HepG2 (cell line): Measurements from ENCODE around the gene GLDN. TPM values are rescaled to one million over a fixed set of nuclear protein-coding genes. Genes with fewer than 3 reads are reported as not detected.

ENCODE experiments used
- ARNTL ChIP-seq: sonication (generic); formaldehyde crosslinking; IDR thresholded peaks from 2 replicates; pipeline ENCODE4 v1.4.0; 2020; ENCODE audit warnings: mild to moderate bottlenecking, missing genetic modification reagents
- CHD2 ChIP-seq: IDR thresholded peaks from 2 replicates; pipeline ENCODE4 v1.6.1; 2011; ENCODE audit warnings: low read depth, low read length, improper control_type of control experiment
- DMAP1 ChIP-seq: IDR thresholded peaks from 2 replicates; pipeline ENCODE4 v1.6.1; 2016
- EHMT2 ChIP-seq: fragments of 200-600 bp; sonication (generic); IDR thresholded peaks from 2 replicates; pipeline ENCODE4 v1.7.0; 2017; ENCODE audit warnings: antibody characterized with exemption, low read depth, low read length, borderline replicate concordance
- GTF3A ChIP-seq: sonication (generic); formaldehyde crosslinking; conservative IDR thresholded peaks from 2 replicates; pipeline ENCODE4 v1.4.0; 2020; ENCODE audit warnings: mild to moderate bottlenecking, missing genetic modification reagents
- HNRNPL ChIP-seq: fragments of 200-400 bp; formaldehyde crosslinking; IDR thresholded peaks from 2 replicates; pipeline ENCODE4 v1.6.1; 2017; ENCODE audit warnings: mild to moderate bottlenecking, low read depth, low read length
- KMT2A ChIP-seq: sonication (generic); formaldehyde crosslinking; IDR thresholded peaks from 2 replicates; pipeline ENCODE4 v1.4.0; 2020; ENCODE audit warnings: missing genetic modification reagents
- MIER3 ChIP-seq: IDR thresholded peaks from 2 replicates; pipeline ENCODE4 v1.6.1; 2016; ENCODE audit warnings: missing compliant biosample characterization, borderline replicate concordance
- MYNN ChIP-seq: sonication (generic); formaldehyde crosslinking; IDR thresholded peaks from 2 replicates; pipeline ENCODE4 v1.4.0; 2020; ENCODE audit warnings: mild to moderate bottlenecking, low read depth, missing genetic modification reagents
- NCOA5 ChIP-seq: sonication (generic); formaldehyde crosslinking; IDR thresholded peaks from 2 replicates; pipeline ENCODE4 v1.4.0; 2020; ENCODE audit warnings: missing genetic modification reagents
- NFE2L1 ChIP-seq: sonication (generic); formaldehyde crosslinking; IDR thresholded peaks from 2 replicates; pipeline ENCODE4 v1.4.0; 2020; ENCODE audit warnings: missing genetic modification reagents, mild to moderate bottlenecking, borderline replicate concordance
- POGZ ChIP-seq: sonication (generic); formaldehyde crosslinking; IDR thresholded peaks from 2 replicates; pipeline ENCODE4 v1.4.0; 2020; ENCODE audit warnings: mild to moderate bottlenecking, missing genetic modification reagents
- RAD21 ChIP-seq: fragments of 450-650 bp; formaldehyde crosslinking; IDR thresholded peaks from 2 replicates; pipeline ENCODE4 v1.5.0; 2020; ENCODE audit warnings: mild to moderate bottlenecking
- RBM39 ChIP-seq: fragments of 200-400 bp; formaldehyde crosslinking; IDR thresholded peaks from one replicate; pipeline ENCODE4 v1.6.1; 2018; ENCODE audit warnings: antibody characterized with exemption, mild to moderate bottlenecking, low read depth, low read length; ENCODE audit not compliant: poor library complexity, severe bottlenecking
- RNF2 ChIP-seq: fragments of 450-650 bp; conservative IDR thresholded peaks from 2 replicates; pipeline ENCODE4 v1.6.1; 2016; ENCODE audit warnings: low read depth
- RORA ChIP-seq: sonication (generic); formaldehyde crosslinking; IDR thresholded peaks from 2 replicates; pipeline ENCODE4 v1.5.0; 2020; ENCODE audit warnings: mild to moderate bottlenecking, missing genetic modification reagents, moderate library complexity
- TSC22D2 ChIP-seq: sonication (generic); formaldehyde crosslinking; IDR thresholded peaks from 2 replicates; pipeline ENCODE4 v1.5.1; 2020; ENCODE audit warnings: missing genetic modification reagents, mild to moderate bottlenecking, borderline replicate concordance
- YEATS4 ChIP-seq: sonication (generic); formaldehyde crosslinking; IDR thresholded peaks from 2 replicates; pipeline ENCODE4 v1.4.0; 2020; ENCODE audit warnings: missing genetic modification reagents, borderline replicate concordance
- ZBTB38 ChIP-seq: sonication (generic); formaldehyde crosslinking; IDR thresholded peaks from 2 replicates; pipeline ENCODE4 v1.5.1; 2020; ENCODE audit warnings: mild to moderate bottlenecking, missing genetic modification reagents
- ZMAT3 ChIP-seq: sonication (generic); formaldehyde crosslinking; conservative IDR thresholded peaks from 2 replicates; pipeline ENCODE4 v1.7.0; 2021; ENCODE audit warnings: missing genetic modification reagents
- ZNF256 ChIP-seq: sonication (generic); formaldehyde crosslinking; conservative IDR thresholded peaks from 2 replicates; pipeline ENCODE4 v1.4.0; 2020; ENCODE audit warnings: missing genetic modification reagents
- ZNF616 ChIP-seq: sonication (generic); formaldehyde crosslinking; IDR thresholded peaks from 2 replicates; pipeline ENCODE4 v1.5.0; 2020; ENCODE audit warnings: low read depth, mild to moderate bottlenecking, missing genetic modification reagents
- polyA plus RNA-seq, 8 experiments: library from polyadenylated mRNA; depleted of rRNA in 3 of 8; stranded (reverse) in 7 of 8; unstranded in 1 of 8; fragments of >200 nt; fragmentation: Illumina TruSeq in 4 of 8; extraction: Trizol in 4 of 8; gene quantifications; 2 replicates each; pipeline versions ENCODE4 v1.2.1 to v1.2.3, GENCODE V29; 2011 to 2016; ENCODE audit warnings: low read depth in 4 of 8, missing spikeins in 1 of 8, mixed read lengths in 1 of 8; ENCODE audit not compliant: insufficient read depth in 1 of 8
- total RNA-seq, 5 experiments: library from RNA; depleted of rRNA; stranded (reverse); fragments of >200 nt; fragmentation: Illumina TruSeq; extraction: Trizol; gene quantifications; 2 replicates each; pipeline ENCODE4 v1.2.3, GENCODE V29; 2016; ENCODE audit warnings: low read depth in 1 of 5
- TF ChIP-seq, protein P1 (sequence below): sonication (generic); formaldehyde crosslinking; IDR thresholded peaks from 2 replicates; pipeline ENCODE4 v1.5.0; 2020; ENCODE audit warnings: missing genetic modification reagents, mild to moderate bottlenecking, borderline replicate concordance
- TF ChIP-seq, protein P2 (sequence below): IDR thresholded peaks from 2 replicates; pipeline ENCODE4 v1.6.1; 2016; ENCODE audit warnings: low read depth, control low read depth
- TF ChIP-seq, protein P3 (sequence below): sonication (generic); formaldehyde crosslinking; IDR thresholded peaks from 2 replicates; pipeline ENCODE4 v1.5.0; 2020; ENCODE audit warnings: missing genetic modification reagents
- TF ChIP-seq, protein P4 (sequence below): sonication (generic); formaldehyde crosslinking; IDR thresholded peaks from 2 replicates; pipeline ENCODE4 v1.5.1; 2020; ENCODE audit warnings: missing genetic modification reagents, mild to moderate bottlenecking, borderline replicate concordance

Gene GLDN
- total and polyA plus RNA-seq, 2 of the 13 experiments (the other 11 are each of a cell fraction or from before 2014, with no cell fraction given) = 0.86 to 1.0 TPM

DNA sequence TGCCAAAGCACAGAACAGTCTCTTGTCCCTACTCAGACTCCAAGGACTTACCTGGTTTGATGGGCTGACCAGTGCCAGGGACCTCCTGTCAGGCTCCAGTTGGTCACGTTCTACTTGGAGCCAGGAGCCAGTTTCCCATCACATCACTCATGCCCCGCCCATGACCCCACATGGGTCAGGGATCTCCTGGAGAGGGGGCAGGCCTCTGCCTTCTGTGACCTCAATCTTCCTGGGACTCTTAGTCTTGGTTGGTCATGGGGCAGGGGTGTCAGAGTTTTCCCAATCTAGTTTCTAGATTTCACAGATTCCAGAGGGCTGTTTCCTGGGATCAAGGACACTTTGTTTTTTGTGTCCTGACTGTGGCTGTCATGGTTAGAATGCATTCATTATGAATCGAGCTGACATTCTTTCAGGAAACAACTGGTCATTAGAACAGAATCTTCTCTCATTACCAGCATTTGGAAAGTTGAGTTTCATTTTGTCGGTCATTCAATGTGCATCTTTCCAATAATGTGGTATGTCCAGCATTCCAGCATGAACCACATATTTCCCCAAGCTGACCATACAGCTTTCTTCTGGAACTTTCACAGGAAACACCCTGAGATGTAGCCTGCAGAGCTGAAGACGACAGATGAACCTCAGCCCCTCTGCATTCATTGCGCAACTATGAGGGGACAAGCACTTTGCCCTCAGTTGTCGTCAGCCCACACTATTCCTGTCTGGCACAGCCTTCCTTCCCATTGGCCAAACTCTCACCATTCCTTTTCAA is 22.9 kb upstream of the GLDN start (continued):
- TF ChIP-seq ARNTL (CRISPR knock-in tag) (no peak), TSC22D2 (CRISPR knock-in tag) (no peak), RNF2 (no peak), HNRNPL (no peak), POGZ (CRISPR knock-in tag) (peak; percentile 84), KMT2A (CRISPR knock-in tag) (no peak), ZNF256 (CRISPR knock-in tag) (no peak), EHMT2 (no peak), ZBTB38 (CRISPR knock-in tag) (no peak), GTF3A (no peak), RBM39 (no peak), NCOA5 (CRISPR knock-in tag) (no peak), CHD2 (no peak), DMAP1 (CRISPR knock-in tag) (no peak), ZNF616 (CRISPR knock-in tag) (no peak), RORA (no peak), NFE2L1 (CRISPR knock-in tag) (no peak), MIER3 (CRISPR knock-in tag) (no peak; the same call in 1 of the 2 replicates), YEATS4 (CRISPR knock-in tag) (no peak; the same call in 1 of the 2 replicates), ZMAT3 (no peak), RAD21 (CRISPR knock-in tag) (no peak), MYNN (CRISPR knock-in tag) (no peak)
- TF ChIP-seq, protein P1, sequence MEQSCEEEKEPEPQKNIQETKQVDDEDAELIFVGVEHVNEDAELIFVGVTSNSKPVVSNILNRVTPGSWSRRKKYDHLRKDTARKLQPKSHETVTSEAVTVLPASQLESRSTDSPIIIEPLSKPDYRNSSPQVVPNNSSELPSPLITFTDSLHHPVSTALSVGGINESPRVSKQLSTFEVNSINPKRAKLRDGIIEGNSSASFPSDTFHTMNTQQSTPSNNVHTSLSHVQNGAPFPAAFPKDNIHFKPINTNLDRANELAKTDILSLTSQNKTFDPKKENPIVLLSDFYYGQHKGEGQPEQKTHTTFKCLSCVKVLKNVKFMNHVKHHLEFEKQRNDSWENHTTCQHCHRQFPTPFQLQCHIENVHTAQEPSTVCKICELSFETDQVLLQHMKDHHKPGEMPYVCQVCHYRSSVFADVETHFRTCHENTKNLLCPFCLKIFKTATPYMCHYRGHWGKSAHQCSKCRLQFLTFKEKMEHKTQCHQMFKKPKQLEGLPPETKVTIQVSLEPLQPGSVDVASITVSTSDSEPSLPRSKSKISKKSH (CRISPR knock-in tag) = no peak
- TF ChIP-seq, protein P2, sequence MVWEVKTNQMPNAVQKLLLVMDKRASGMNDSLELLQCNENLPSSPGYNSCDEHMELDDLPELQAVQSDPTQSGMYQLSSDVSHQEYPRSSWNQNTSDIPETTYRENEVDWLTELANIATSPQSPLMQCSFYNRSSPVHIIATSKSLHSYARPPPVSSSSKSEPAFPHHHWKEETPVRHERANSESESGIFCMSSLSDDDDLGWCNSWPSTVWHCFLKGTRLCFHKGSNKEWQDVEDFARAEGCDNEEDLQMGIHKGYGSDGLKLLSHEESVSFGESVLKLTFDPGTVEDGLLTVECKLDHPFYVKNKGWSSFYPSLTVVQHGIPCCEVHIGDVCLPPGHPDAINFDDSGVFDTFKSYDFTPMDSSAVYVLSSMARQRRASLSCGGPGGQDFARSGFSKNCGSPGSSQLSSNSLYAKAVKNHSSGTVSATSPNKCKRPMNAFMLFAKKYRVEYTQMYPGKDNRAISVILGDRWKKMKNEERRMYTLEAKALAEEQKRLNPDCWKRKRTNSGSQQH = no peak
- TF ChIP-seq, protein P3, sequence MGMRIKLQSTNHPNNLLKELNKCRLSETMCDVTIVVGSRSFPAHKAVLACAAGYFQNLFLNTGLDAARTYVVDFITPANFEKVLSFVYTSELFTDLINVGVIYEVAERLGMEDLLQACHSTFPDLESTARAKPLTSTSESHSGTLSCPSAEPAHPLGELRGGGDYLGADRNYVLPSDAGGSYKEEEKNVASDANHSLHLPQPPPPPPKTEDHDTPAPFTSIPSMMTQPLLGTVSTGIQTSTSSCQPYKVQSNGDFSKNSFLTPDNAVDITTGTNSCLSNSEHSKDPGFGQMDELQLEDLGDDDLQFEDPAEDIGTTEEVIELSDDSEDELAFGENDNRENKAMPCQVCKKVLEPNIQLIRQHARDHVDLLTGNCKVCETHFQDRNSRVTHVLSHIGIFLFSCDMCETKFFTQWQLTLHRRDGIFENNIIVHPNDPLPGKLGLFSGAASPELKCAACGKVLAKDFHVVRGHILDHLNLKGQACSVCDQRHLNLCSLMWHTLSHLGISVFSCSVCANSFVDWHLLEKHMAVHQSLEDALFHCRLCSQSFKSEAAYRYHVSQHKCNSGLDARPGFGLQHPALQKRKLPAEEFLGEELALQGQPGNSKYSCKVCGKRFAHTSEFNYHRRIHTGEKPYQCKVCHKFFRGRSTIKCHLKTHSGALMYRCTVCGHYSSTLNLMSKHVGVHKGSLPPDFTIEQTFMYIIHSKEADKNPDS (CRISPR knock-in tag) = no peak
- TF ChIP-seq, protein P4, sequence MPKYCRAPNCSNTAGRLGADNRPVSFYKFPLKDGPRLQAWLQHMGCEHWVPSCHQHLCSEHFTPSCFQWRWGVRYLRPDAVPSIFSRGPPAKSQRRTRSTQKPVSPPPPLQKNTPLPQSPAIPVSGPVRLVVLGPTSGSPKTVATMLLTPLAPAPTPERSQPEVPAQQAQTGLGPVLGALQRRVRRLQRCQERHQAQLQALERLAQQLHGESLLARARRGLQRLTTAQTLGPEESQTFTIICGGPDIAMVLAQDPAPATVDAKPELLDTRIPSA (CRISPR knock-in tag) = no peak
